ENCODE data around the gene JMJD7.

JMJD7 gene

GRCh38 chr15:41836073-41836472, 8.2 kb downstream of the JMJD7 start:
- no peak overlapping the region for H3K4me3 ChIP-seq (ENCODE audit: low read length)
- DNase-seq (ENCODE audit: low read depth): no peak
- no peak for TF ChIP-seq CTCF (conservative IDR thresholded peaks at IDR 0.05; ENCODE audit: low read length)

- no peak overlapping the region for H3K4me3 ChIP-seq (ENCODE audit: low read length)
- no peak for DNase-seq (ENCODE audit: low read depth)
- no peak for TF ChIP-seq CTCF (conservative IDR thresholded peaks at IDR 0.05; ENCODE audit: low read length)
These were observed 9.0 kb downstream of the JMJD7 start for GRCh38 chr15:41836713-41837454.

GRCh38 chr15:41838400-41838897, 10.6 kb downstream of the JMJD7 start, which contains the start of gene PLA2G4B:
TSS of gene PLA2G4B (plus strand) at chr15:41838847. CDS start at chr15:41838914, 67 bp downstream.
- no peak within 1 kb of the TSS for H3K4me3 ChIP-seq (ENCODE audit: low read length)
- DNase-seq (ENCODE audit: low read depth): no peak
- no peak for TF ChIP-seq CTCF (conservative IDR thresholded peaks at IDR 0.05; ENCODE audit: low read length)

GRCh38 chr15:41839781-41840491, 12.0 kb downstream of the JMJD7 start:
- no peak for DNase-seq (ENCODE audit: low read depth)

GRCh38 chr15:41840673-41841072, 12.8 kb downstream of the JMJD7 start:
- TF ChIP-seq CTCF (conservative IDR thresholded peaks at IDR 0.05; ENCODE audit: low read length): no peak
- DNase-seq (ENCODE audit: low read depth): no peak
- H3K4me3 ChIP-seq (ENCODE audit: low read length): no peak overlapping the region

More at GRCh38 chr15:41839781-41840491, 12.0 kb downstream of the JMJD7 start:
- no peak for TF ChIP-seq CTCF (conservative IDR thresholded peaks at IDR 0.05; ENCODE audit: low read length)
- H3K4me3 ChIP-seq (ENCODE audit: low read length): no peak overlapping the region

GRCh38 chr15:41841131-41841530, 13.2 kb downstream of the JMJD7 start:
- TF ChIP-seq CTCF (conservative IDR thresholded peaks at IDR 0.05; ENCODE audit: low read length): no peak
- no peak for DNase-seq (ENCODE audit: low read depth)
- no peak overlapping the region for H3K4me3 ChIP-seq (ENCODE audit: low read length)

All from AG10803 (cell line).